Measurements from ENCODE around the gene DNAH14. TPM values are rescaled to one million over a fixed set of nuclear protein-coding genes. Genes with fewer than 3 reads are reported as not detected.
"Not testable (repeated sequence)": the region's sequence is repeated elsewhere in the genome, so short reads cannot be mapped to it uniquely, and the experiment has no call there.

Gene DNAH14
- total RNA-seq, 2 experiments from 2014 or later: 0.27 to 0.34 TPM

DNA sequence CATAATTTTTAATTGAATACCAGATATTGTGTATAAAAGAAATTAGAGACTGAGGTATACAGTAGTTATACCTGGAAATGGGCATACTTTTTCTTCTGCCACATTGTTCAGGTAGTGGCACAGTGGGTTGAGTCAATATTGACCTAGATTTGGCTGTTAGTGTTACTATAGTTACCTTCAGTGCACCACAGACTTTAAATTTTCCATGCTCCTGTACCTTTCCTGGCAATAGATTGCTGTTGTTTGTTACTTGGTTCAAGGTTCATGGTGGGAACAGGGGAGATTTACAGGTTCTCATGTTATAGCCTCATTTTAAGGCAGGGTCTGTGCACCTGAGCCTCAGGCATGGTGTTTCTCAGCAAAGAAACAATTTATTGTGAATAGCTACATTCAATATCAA is 279.7 kb downstream of the DNAH14 start:
- Mint-ChIP-seq H3K9me3 (peaks cover 12% of the 10 kb centered on the region), H3K27ac (no peak overlapping the region), H3K4me3 (no peak overlapping the region), H3K27me3 (peaks cover 24% of the 10 kb centered on the region), H3K4me1 (ENCODE audit: low read depth) (no peaks in the 10 kb centered on the region), H3K36me3 (ENCODE audit: low read depth) (no peaks in the 10 kb centered on the region)
- ATAC-seq (ENCODE audit: poor library complexity) (no peak), DNase-seq (no peak)
- no peak overlapping the region for H3K27ac ChIP-seq (ENCODE audit: low read depth in 1 of 2, low read length in 2 of 2)
- no peaks in the 10 kb centered on the region for H3K4me1 ChIP-seq (ENCODE audit: insufficient read depth, low read length)
- no peak for TF ChIP-seq CTCF (IDR thresholded peaks at IDR 0.05)
- no peaks in the 10 kb centered on the region for H3K9me3 ChIP-seq (ENCODE audit: control insufficient read depth in 1 of 2, insufficient read depth in 1 of 2, low read length in 2 of 2)
- H3K36me3 ChIP-seq (ENCODE audit: insufficient read depth, low read length): no peaks in the 10 kb centered on the region
- no peak overlapping the region for H3K4me3 ChIP-seq (ENCODE audit: low read length)
- POLR2A ChIA-PET: no interaction called here
- intact Hi-C loops (cut with DNase I, micrococcal nuclease): no loop called here
- CTCF ChIA-PET: no interaction called here
- H3K27me3 ChIP-seq (ENCODE audit: control insufficient read depth in 1 of 2, insufficient read depth in 2 of 2, low read length in 2 of 2): peaks cover 0 to 9% of the 10 kb centered on the region in 2 experiments

DNA sequence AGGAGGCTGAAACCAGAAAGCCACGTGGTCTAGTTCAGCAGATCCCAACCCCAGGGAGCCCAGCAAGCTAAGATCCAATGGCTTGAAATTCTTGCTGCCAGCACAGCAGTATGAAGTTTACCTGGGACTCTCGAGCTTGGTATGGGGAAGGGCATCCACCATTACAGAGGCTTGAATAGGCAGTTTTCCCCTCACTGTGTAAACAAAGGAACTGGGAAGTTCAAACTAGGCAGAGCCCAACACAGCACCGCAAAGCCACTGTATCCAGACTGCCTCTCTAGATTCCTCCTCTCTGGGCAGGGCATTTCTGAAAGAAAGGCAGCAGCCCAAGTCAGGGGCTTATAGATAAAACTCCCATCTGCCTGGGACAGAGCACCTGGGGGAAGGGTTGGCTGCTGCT is 280.7 kb downstream of the DNAH14 start:
- H3K4me1 ChIP-seq (ENCODE audit: insufficient read depth, low read length); H3K36me3 Mint-ChIP-seq (ENCODE audit: low read depth); H3K4me3 Mint-ChIP-seq; H3K27me3 ChIP-seq (ENCODE audit: control insufficient read depth in 1 of 2, insufficient read depth in 2 of 2, low read length in 2 of 2); intact Hi-C loops (cut with DNase I, micrococcal nuclease); ATAC-seq (ENCODE audit: poor library complexity); H3K27ac ChIP-seq (ENCODE audit: low read depth in 1 of 2, low read length in 2 of 2); H3K27ac Mint-ChIP-seq; H3K9me3 ChIP-seq (ENCODE audit: control insufficient read depth in 1 of 2, insufficient read depth in 1 of 2, low read length in 2 of 2); POLR2A ChIA-PET; CTCF ChIA-PET; DNase-seq; H3K4me3 ChIP-seq (ENCODE audit: low read length); H3K4me1 Mint-ChIP-seq (ENCODE audit: low read depth); H3K36me3 ChIP-seq (ENCODE audit: insufficient read depth, low read length): not testable (repeated sequence)
- Mint-ChIP-seq H3K27me3 (peaks cover 17% of the 10 kb centered on the region), H3K9me3 (peaks cover 12% of the 10 kb centered on the region)

GRCh38 chr1:225211694-225212442 is 282.4 kb downstream of the DNAH14 start:
- H3K4me1 ChIP-seq (ENCODE audit: insufficient read depth, low read length); H3K27ac ChIP-seq (ENCODE audit: low read depth in 1 of 2, low read length in 2 of 2); H3K9me3 ChIP-seq (ENCODE audit: control insufficient read depth in 1 of 2, insufficient read depth in 1 of 2, low read length in 2 of 2); ATAC-seq (ENCODE audit: poor library complexity); CTCF ChIA-PET; H3K36me3 ChIP-seq (ENCODE audit: insufficient read depth, low read length); H3K36me3 Mint-ChIP-seq (ENCODE audit: low read depth); DNase-seq; POLR2A ChIA-PET; H3K27ac Mint-ChIP-seq; intact Hi-C loops (cut with DNase I, micrococcal nuclease); H3K4me1 Mint-ChIP-seq (ENCODE audit: low read depth); H3K4me3 ChIP-seq (ENCODE audit: low read length); H3K4me3 Mint-ChIP-seq; H3K27me3 ChIP-seq (ENCODE audit: control insufficient read depth in 1 of 2, insufficient read depth in 2 of 2, low read length in 2 of 2): not testable (repeated sequence)
- Mint-ChIP-seq H3K9me3 (peaks cover 12% of the 10 kb centered on the region), H3K27me3 (peaks cover 23% of the 10 kb centered on the region)

- no peak for TF ChIP-seq CTCF (IDR thresholded peaks at IDR 0.05)
- no peak for DNase-seq
- no peaks in the 10 kb centered on the region for H3K4me1 Mint-ChIP-seq (ENCODE audit: low read depth)
- H3K36me3 Mint-ChIP-seq (ENCODE audit: low read depth): no peaks in the 10 kb centered on the region
- H3K27ac Mint-ChIP-seq: no peak overlapping the region
- POLR2A ChIA-PET: no interaction called here
- no peaks in the 10 kb centered on the region for H3K9me3 Mint-ChIP-seq
- no peak overlapping the region for H3K4me3 ChIP-seq (ENCODE audit: low read length)
- no peaks in the 10 kb centered on the region for H3K9me3 ChIP-seq (ENCODE audit: control insufficient read depth in 1 of 2, insufficient read depth in 1 of 2, low read length in 2 of 2)
- ATAC-seq (ENCODE audit: poor library complexity): no peak
- no peak overlapping the region for H3K4me3 Mint-ChIP-seq
- H3K36me3 ChIP-seq (ENCODE audit: insufficient read depth, low read length): no peaks in the 10 kb centered on the region
- no peak overlapping the region for H3K27ac ChIP-seq (ENCODE audit: low read depth in 1 of 2, low read length in 2 of 2)
- CTCF ChIA-PET: no interaction called here
- no peaks in the 10 kb centered on the region for H3K27me3 ChIP-seq (ENCODE audit: control insufficient read depth in 1 of 2, insufficient read depth in 2 of 2, low read length in 2 of 2)
- intact Hi-C loops (cut with DNase I, micrococcal nuclease): no loop called here
- H3K27me3 Mint-ChIP-seq: peaks cover 11% of the 10 kb centered on the region
- H3K4me1 ChIP-seq (ENCODE audit: insufficient read depth, low read length): no peaks in the 10 kb centered on the region
Measured at GRCh38 chr1:225224287-225224686, 294.8 kb downstream of the DNAH14 start.

Data from CD4-positive, alpha-beta T cell (primary cell).